M059J (cell line): ENCODE data around the gene CPT2. TPM values are rescaled to one million over a fixed set of nuclear protein-coding genes. Genes with fewer than 3 reads are reported as not detected.

Experiments used
- DNase-seq: peaks from one replicate; pipeline ENCODE4 v3.0.0-alpha.2; 2012; ENCODE audit warnings: low read depth
- total RNA-seq: library from RNA; depleted of rRNA; stranded (reverse); fragments of >200 nt; shearing (Covaris generic); gene quantifications from 2 replicates; pipeline ENCODE4 v1.2.3, GENCODE V29; 2014; rRNA removed

The CPT2 gene
- total RNA-seq, 1 experiment from 2014 or later = 23.4 TPM

GRCh38 chr1:53262000-53262399, 65.4 kb downstream of the CPT2 start:
- DNase-seq = no peak

Other genes starting within 250 kb of the CPT2 start
- not detected in 2 replicates for gene PODN, start 134.6 kb upstream of the CPT2 start, total RNA-seq
- 0.25 TPM in 1 of 2 replicates, not detected in the other for gene SLC1A7, start 54.2 kb upstream of the CPT2 start, total RNA-seq
- 47.0 and 53.5 TPM in 2 replicates for gene CZIB, start 23.8 kb downstream of the CPT2 start, total RNA-seq
- 68.2 and 84.9 TPM in 2 replicates for gene MAGOH, start 41.7 kb downstream of the CPT2 start, total RNA-seq
- gene LRP8, start 131.2 kb downstream of the CPT2 start, total RNA-seq = 36.0 and 57.4 TPM in 2 replicates